HCT116 (cell line): ENCODE results near the gene ZDHHC14. TPM values are rescaled to one million over a fixed set of nuclear protein-coding genes. Genes with fewer than 3 reads are reported as not detected.

Experiments
- ATAC-seq: fragments of 200-7000 bp; cut with Tn5 transposase; 2 replicates; pipeline ENCODE4 v1.9.1; 2020; ENCODE audit warnings: mild to moderate bottlenecking, moderate library complexity
- BruUV-seq: library from RNA; stranded (reverse); fragments of 400-500 nt; replicated peaks from 2 replicates; lab custom pipeline; 2021; lab: Mats Ljungman, UMichigan
- CTCF ChIA-PET: fragments of 300-600 bp; sonication (Branson Sonifier 250); formaldehyde crosslinking; loops from one replicate; lab custom pipeline; 2021; ENCODE audit warnings: antibody characterized with exemption; lab: Charles Lee
- POLR2A ChIA-PET: fragments of 300-600, 350-600 bp; sonication (Branson Sonifier 250); formaldehyde crosslinking; loops from one replicate; lab custom pipeline; 2021; ENCODE audit warnings: antibody characterized with exemption; lab: Charles Lee
- RAD21 ChIA-PET, 2 experiments: fragments of 300-600 bp; sonication (Branson Sonifier 250); formaldehyde crosslinking; loops; one replicate each; lab custom pipeline; 2023; ENCODE audit warnings: low total read pairs in 2 of 2; ENCODE audit not compliant: uncharacterized antibody in 2 of 2, unreplicated experiment in 2 of 2, low non-redundant PET in 1 of 2; lab: Charles Lee
- DNase-seq: peaks from one replicate; pipeline ENCODE4 v3.0.0-alpha.2; 2010; ENCODE audit warnings: low read depth, low spot score
- H2AFZ ChIP-seq: fragments of 200-600 bp; shearing (Covaris generic), sonication (generic); 2 replicates; pipeline ENCODE4 v1.6.1; 2017; ENCODE audit warnings: low read depth, mixed run types, mixed read lengths, antibody characterized with exemption, low read length; ENCODE audit not compliant: poor library complexity, severe bottlenecking
- H3K27ac ChIP-seq: 2 replicates; pipeline ENCODE4 v1.5.1; 2012; ENCODE audit warnings: low read depth, low read length
- H3K27me3 ChIP-seq: fragments of 200-600 bp; sonication (generic); 2 replicates; pipeline ENCODE4 v1.6.1; 2016; ENCODE audit warnings: mixed run types, low read length, mixed read lengths; ENCODE audit not compliant: insufficient read depth
- H3K36me3 ChIP-seq, 2 experiments: fragments of 200-500 bp in 1 of 2; fragments of 200-600 bp in 1 of 2; sonication (Bioruptor generic) in 1 of 2; sonication (generic) in 1 of 2; 2 replicates each; pipeline versions ENCODE4 v1.5.1 to v1.6.1; 2014 to 2016; ENCODE audit warnings: low read length in 2 of 2, inconsistent platforms in 1 of 2, mixed read lengths in 1 of 2, mixed run types in 1 of 2; ENCODE audit not compliant: insufficient read depth in 2 of 2, control insufficient read depth in 1 of 2
- H3K4me1 ChIP-seq, 2 experiments: fragments of 200-600 bp in 1 of 2; sonication (generic) in 1 of 2; 2 replicates each; pipeline versions ENCODE4 v1.5.1 to v1.6.1; 2012 to 2017; ENCODE audit warnings: low read length in 2 of 2, inconsistent platforms in 1 of 2, mild to moderate bottlenecking in 1 of 2, mixed read lengths in 1 of 2, mixed run types in 1 of 2, moderate library complexity in 1 of 2; ENCODE audit not compliant: insufficient read depth in 2 of 2, control insufficient read depth in 1 of 2
- H3K4me2 ChIP-seq: fragments of 200-600 bp; sonication (generic); 2 replicates; pipeline ENCODE4 v1.6.1; 2017; ENCODE audit warnings: mixed run types, low read length, mixed read lengths
- H3K4me3 ChIP-seq, 2 experiments: fragments of 200-600 bp in 1 of 2; sonication (generic) in 1 of 2; replicated peaks in 1 of 2; 2 replicates each; pipeline ENCODE4 v1.5.1; 2011 to 2016; ENCODE audit warnings: low read length in 2 of 2, control low read depth in 1 of 2, low read depth in 1 of 2, mild to moderate bottlenecking in 1 of 2, mixed read lengths in 1 of 2, mixed run types in 1 of 2
- H3K79me2 ChIP-seq: fragments of 200-600 bp; sonication (generic); 2 replicates; pipeline ENCODE4 v1.6.1; 2017; ENCODE audit warnings: mild to moderate bottlenecking, mixed run types, low read length, moderate library complexity, mixed read lengths; ENCODE audit not compliant: insufficient read depth
- H3K9ac ChIP-seq: fragments of 200-600 bp; sonication (generic); 2 replicates; pipeline ENCODE4 v1.6.1; 2016; ENCODE audit warnings: low read length, mixed read lengths
- H3K9me2 ChIP-seq: fragments of 200-600 bp; sonication (generic), shearing (Covaris generic); 2 replicates; pipeline ENCODE4 v1.6.1; 2017; ENCODE audit warnings: mixed run types, mild to moderate bottlenecking, moderate library complexity; ENCODE audit not compliant: insufficient read depth
- H3K9me3 ChIP-seq, 2 experiments: fragments of 200-500 bp in 1 of 2; fragments of 200-600 bp in 1 of 2; sonication (Bioruptor generic) in 1 of 2; sonication (generic) in 1 of 2; 2 replicates each; pipeline ENCODE4 v1.6.1; 2014 to 2017; ENCODE audit warnings: low read length in 2 of 2, mixed read lengths in 2 of 2, inconsistent platforms in 1 of 2, low read depth in 1 of 2, mild to moderate bottlenecking in 1 of 2, mixed run types in 1 of 2, moderate library complexity in 1 of 2; ENCODE audit not compliant: control insufficient read depth in 1 of 2, insufficient read depth in 1 of 2
- H4K20me1 ChIP-seq: fragments of 200-600 bp; sonication (generic), shearing (Covaris generic); 2 replicates; pipeline ENCODE4 v1.6.1; 2017; ENCODE audit warnings: mixed run types, mild to moderate bottlenecking, moderate library complexity; ENCODE audit not compliant: insufficient read depth
- EGR1 ChIP-seq: IDR thresholded peaks from 2 replicates; pipeline ENCODE4 v1.6.1; 2012; ENCODE audit warnings: low read depth
- EZH2phosphoT487 ChIP-seq: fragments of 200-600 bp; IDR thresholded peaks from 2 replicates; pipeline ENCODE4 v1.6.1; 2018; ENCODE audit warnings: antibody characterized with exemption, borderline replicate concordance
- FOSL1 ChIP-seq: IDR thresholded peaks from 2 replicates; pipeline ENCODE4 v1.6.1; 2012; ENCODE audit warnings: low read depth
- JUND ChIP-seq: IDR thresholded peaks from 2 replicates; pipeline ENCODE4 v1.6.1; 2012
- SIN3A ChIP-seq: IDR thresholded peaks from 2 replicates; pipeline ENCODE4 v1.6.1; 2012; ENCODE audit warnings: low read depth
- TCF7L2 ChIP-seq: IDR thresholded peaks from 2 replicates; pipeline ENCODE4 v1.7.0; 2011; ENCODE audit warnings: borderline replicate concordance, inconsistent platforms; ENCODE audit not compliant: insufficient read depth, insufficient read length; ENCODE audit errors: extremely low read depth
- YY1 ChIP-seq: IDR thresholded peaks from 2 replicates; pipeline ENCODE4 v1.6.1; 2011; ENCODE audit warnings: low read length, low read depth, moderate library complexity, mild to moderate bottlenecking; ENCODE audit not compliant: insufficient replicate concordance; ENCODE audit errors: extremely low read depth
- intact Hi-C: fragments of 100-400 bp; cut with micrococcal nuclease; formaldehyde crosslinking; loops from 2 replicates; pipeline ENCODE4 v1.10.0; 2022
- total RNA-seq: library from RNA; stranded (reverse); gene quantifications from one replicate; pipeline ENCODE4 v1.2.1, GENCODE V29; 2021; ENCODE audit not compliant: unreplicated experiment
- TF ChIP-seq, protein P1 (sequence below): IDR thresholded peaks from 2 replicates; pipeline ENCODE4 v1.6.1; 2012
- TF ChIP-seq, protein P2 (sequence below): IDR thresholded peaks from 2 replicates; pipeline ENCODE4 v1.6.1; 2011; ENCODE audit warnings: mild to moderate bottlenecking, low read length, moderate library complexity; ENCODE audit not compliant: insufficient replicate concordance; ENCODE audit errors: extremely low read depth
- TF ChIP-seq, protein P3 (sequence below): IDR thresholded peaks from 2 replicates; pipeline ENCODE4 v1.6.1; 2012; ENCODE audit warnings: low read depth

ZDHHC14 gene
- total RNA-seq, 1 experiment from 2014 or later, result 5.3 TPM

DNA sequence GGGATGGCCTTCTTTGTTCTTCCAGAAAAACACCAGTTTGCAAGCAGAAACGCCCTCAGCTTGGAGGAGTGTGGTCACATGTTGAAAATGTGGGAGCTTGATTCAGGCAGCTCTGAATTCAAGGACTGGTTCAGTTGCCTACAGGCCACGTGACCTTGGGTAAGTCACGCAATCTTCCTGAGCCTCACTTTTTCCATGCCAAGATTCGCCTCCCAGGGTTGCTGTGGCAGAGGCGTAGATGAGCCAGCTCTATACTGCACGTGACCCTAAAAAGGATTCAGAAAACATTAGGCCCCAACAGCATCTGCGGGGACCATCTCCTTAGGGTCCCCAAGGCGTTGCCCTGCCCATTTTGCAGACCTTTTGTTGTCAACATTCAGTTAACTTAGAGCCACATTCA, 330.1 kb downstream of the ZDHHC14 start:
- no peak overlapping the region for H3K4me2 ChIP-seq
- TF ChIP-seq SIN3A, result no peak
- TF ChIP-seq TCF7L2, result no peak
- TF ChIP-seq, protein P1, sequence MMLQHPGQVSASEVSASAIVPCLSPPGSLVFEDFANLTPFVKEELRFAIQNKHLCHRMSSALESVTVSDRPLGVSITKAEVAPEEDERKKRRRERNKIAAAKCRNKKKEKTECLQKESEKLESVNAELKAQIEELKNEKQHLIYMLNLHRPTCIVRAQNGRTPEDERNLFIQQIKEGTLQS, result no peak
- TF ChIP-seq EZH2phosphoT487, result no peak
- TF ChIP-seq, protein P2, sequence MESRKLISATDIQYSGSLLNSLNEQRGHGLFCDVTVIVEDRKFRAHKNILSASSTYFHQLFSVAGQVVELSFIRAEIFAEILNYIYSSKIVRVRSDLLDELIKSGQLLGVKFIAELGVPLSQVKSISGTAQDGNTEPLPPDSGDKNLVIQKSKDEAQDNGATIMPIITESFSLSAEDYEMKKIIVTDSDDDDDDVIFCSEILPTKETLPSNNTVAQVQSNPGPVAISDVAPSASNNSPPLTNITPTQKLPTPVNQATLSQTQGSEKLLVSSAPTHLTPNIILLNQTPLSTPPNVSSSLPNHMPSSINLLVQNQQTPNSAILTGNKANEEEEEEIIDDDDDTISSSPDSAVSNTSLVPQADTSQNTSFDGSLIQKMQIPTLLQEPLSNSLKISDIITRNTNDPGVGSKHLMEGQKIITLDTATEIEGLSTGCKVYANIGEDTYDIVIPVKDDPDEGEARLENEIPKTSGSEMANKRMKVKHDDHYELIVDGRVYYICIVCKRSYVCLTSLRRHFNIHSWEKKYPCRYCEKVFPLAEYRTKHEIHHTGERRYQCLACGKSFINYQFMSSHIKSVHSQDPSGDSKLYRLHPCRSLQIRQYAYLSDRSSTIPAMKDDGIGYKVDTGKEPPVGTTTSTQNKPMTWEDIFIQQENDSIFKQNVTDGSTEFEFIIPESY, result no peak
- TF ChIP-seq JUND, result no peak
- no peak for TF ChIP-seq FOSL1
- TF ChIP-seq, protein P3, sequence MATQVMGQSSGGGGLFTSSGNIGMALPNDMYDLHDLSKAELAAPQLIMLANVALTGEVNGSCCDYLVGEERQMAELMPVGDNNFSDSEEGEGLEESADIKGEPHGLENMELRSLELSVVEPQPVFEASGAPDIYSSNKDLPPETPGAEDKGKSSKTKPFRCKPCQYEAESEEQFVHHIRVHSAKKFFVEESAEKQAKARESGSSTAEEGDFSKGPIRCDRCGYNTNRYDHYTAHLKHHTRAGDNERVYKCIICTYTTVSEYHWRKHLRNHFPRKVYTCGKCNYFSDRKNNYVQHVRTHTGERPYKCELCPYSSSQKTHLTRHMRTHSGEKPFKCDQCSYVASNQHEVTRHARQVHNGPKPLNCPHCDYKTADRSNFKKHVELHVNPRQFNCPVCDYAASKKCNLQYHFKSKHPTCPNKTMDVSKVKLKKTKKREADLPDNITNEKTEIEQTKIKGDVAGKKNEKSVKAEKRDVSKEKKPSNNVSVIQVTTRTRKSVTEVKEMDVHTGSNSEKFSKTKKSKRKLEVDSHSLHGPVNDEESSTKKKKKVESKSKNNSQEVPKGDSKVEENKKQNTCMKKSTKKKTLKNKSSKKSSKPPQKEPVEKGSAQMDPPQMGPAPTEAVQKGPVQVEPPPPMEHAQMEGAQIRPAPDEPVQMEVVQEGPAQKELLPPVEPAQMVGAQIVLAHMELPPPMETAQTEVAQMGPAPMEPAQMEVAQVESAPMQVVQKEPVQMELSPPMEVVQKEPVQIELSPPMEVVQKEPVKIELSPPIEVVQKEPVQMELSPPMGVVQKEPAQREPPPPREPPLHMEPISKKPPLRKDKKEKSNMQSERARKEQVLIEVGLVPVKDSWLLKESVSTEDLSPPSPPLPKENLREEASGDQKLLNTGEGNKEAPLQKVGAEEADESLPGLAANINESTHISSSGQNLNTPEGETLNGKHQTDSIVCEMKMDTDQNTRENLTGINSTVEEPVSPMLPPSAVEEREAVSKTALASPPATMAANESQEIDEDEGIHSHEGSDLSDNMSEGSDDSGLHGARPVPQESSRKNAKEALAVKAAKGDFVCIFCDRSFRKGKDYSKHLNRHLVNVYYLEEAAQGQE, result no peak
- no peak for TF ChIP-seq YY1
- TF ChIP-seq EGR1, result no peak
- no peaks in the 10 kb centered on the region for H4K20me1 ChIP-seq
- no peaks in the 10 kb centered on the region for H3K9me2 ChIP-seq
- DNase-seq, result no peak
- ATAC-seq, result no peak
- no TSS peak for BruUV-seq
- H3K79me2 ChIP-seq, result no peaks in the 10 kb centered on the region
- intact Hi-C loops, result no loop called here
- no peaks in the 10 kb centered on the region for H3K27me3 ChIP-seq
- ChIA-PET RAD21 (no interaction called here), POLR2A (no interaction called here), CTCF (no interaction called here)
- H2AFZ ChIP-seq, result no peak overlapping the region
- H3K4me3 ChIP-seq, result no peak overlapping the region
- no peak overlapping the region for H3K27ac ChIP-seq
- H3K4me1 ChIP-seq, result peaks cover 0 to 5% of the 10 kb centered on the region in 2 experiments; a peak in 1 of 4 replicates
- H3K36me3 ChIP-seq, result no peaks in the 10 kb centered on the region
- H3K9ac ChIP-seq, result no peak overlapping the region
- H3K9me3 ChIP-seq, result no peaks in the 10 kb centered on the region
